HTR-8/SVneo (cell line): Measurements from ENCODE around the gene HBA1.
"Not testable (repeated sequence)": the region's sequence is repeated elsewhere in the genome, so short reads cannot be mapped to it uniquely, and the experiment has no call there.

Experiments used
- DNase-seq: peaks from one replicate; pipeline ENCODE4 v3.0.0; 2011; ENCODE audit warnings: low spot score, mixed read lengths; ENCODE audit not compliant: insufficient read length
- FAIRE-seq: peaks from 2 replicates; lab custom pipeline; 2011; peaks lifted over from hg19 to GRCh38; lab: Jason Lieb, UNC

The HBA1 gene

DNA sequence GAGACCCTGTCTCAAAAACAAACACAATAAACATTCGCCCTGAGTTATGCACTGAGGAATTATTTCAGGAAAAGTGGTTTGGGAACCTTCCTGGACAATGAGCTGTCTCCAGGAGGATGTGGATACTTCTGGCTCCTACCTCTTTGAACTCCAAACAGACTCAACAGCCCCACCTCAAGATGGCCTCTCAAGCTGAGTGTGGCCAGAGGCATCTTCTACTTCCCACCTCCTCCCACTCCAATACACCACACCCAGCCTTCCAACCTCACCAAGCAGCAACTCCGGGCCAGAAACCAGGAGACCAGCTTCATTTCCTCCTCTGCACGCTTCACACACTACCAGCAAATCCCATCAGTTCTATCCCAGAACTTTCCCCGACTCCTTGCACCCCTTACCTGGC lies 15.4 kb downstream of the HBA1 start:
- FAIRE-seq: no peak

DNA sequence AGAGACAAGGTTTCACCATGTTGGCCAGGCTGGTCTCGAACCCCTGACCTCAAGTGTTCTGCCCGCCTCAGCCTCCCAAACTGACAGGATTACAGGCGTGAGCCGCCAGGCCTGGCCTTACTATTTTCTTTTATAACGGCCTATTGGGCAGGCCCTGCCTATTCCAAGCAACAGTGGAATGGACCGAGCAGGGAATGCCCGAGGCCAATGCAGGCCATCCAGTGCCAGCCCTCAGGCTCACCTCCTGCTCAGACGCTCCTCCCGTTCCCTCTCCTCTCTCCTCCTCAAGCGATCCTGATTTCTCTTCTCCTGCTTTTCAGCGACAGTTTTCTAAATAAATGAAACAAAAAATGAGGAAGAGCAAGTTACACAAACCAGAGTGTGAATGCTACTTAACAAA lies 16.2 kb downstream of the HBA1 start:
- DNase-seq: no peak
- no peak for FAIRE-seq

More for the DNA sequence above, 15.4 kb downstream of the HBA1 start:
- DNase-seq: no peak

DNA sequence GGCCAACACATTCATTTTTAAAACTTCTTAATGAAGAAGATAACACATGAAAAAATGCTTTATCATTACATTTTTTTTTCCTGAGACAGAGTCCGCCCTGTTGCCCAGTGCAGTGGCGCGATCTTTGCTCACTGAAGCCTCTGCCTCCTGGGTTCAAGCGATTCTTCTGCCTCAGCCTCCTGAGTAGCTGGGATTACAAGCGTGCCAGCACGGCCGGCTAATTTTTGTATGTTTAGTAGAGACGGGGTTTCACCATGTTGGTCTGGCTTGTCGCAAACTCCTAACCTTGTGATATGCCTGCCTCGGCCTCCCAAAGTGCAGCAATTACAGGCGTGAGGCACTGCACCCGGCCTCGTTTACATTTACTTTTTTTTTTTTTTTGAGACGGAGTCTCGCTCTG lies 17.0 kb downstream of the HBA1 start:
- DNase-seq (no peak), FAIRE-seq (no peak)

DNA sequence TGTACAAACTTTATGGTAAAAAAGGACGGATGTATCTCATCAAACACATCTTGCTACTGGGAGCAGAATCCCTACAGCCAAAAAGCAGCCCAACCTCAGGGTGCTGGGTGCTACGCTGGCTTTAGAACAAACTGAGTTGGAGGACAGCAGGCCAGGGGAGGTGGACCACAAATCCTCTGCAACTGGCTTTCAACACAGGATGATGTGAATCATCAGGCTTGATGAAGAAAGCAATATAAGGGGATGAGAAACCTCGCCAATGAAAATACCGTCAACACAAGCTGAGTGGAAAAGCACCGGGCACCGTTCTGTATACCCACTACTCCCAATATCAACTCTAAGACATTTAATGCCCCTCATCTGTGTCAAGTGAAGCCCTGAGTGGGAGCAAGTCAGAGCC lies 18.0 kb downstream of the HBA1 start:
- no peak for DNase-seq
- FAIRE-seq: no peak

DNA sequence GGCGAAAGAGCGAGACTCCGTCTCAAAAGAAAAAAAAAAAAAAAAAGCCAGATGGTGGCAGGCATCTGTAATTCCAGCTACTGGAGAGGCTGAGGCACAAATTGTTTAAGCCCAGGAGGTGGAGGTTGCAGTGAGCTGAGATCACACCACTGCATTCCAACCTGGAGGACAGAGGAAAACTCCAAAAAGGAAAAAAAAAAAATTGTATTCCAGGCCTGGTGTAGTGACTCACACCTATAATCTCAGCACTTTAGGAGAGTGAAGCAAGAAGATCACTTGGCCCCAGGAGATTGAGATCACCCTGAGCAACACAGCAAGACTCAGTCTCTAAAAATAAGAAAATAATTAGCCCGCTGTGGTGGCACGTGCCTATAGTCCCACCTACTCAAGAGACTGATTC lies 23.9 kb downstream of the HBA1 start:
- no peak for DNase-seq

DNA sequence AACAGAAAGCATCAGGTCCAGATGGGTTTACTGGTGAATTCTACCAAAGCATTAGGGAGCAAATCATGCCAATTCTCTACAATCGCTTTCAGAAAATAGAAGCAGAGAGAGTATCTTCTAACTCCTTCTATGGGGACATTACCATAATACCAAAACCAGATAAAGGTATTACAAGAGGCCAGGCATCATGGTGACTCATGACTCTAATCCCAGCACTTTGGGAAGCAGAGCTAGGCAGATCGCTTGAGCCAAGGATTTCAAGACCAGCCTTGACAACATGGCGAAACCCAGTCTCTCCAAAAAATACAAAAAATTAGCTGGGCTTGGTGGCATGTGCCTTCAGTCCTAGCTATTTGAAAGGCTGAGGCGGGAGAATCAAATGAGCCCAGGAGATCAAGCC lies 26.8 kb downstream of the HBA1 start:
- FAIRE-seq: no peak
- DNase-seq: no peak

More for the DNA sequence above, 23.9 kb downstream of the HBA1 start:
- FAIRE-seq: no peak

DNA sequence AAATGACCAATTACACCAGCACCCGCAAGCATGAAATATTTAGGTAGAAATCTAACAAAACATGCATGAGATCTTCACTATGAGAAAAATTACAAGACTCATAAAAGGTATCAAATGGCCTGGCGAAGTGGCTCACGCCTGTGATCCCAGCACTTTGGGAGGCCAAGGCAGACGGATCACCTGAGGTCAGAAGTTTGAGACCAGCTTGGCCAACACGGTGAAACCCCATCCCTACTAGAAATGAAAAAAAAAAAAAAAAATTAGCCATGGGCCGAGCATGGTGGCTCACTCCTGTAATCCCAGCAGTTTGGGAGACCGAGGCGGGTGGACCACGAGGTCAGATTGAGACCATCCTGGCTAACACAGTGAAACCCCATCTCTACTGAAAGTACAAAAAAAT lies 27.6 kb downstream of the HBA1 start:
- FAIRE-seq, DNase-seq: not testable (repeated sequence)

DNA sequence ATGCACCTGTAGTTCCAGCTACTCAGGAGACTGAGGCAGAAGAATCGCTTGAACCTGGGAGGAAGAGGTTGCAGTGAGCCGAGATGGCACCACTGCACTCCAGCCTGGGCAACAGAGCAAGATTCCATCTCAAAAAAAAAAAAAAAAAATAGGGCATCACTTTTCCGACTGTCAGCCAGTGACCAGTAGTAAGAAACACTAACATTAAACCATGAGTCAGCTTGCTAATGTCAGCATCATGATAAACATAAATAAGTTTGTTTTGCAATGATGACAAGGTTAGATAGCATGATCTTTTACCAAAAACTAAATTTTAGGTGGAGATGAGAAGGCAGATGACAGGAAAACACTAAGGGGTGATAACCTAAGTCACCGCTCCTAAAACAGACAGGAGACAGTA lies 32.9 kb downstream of the HBA1 start:
- FAIRE-seq, DNase-seq: not testable (repeated sequence)

DNA sequence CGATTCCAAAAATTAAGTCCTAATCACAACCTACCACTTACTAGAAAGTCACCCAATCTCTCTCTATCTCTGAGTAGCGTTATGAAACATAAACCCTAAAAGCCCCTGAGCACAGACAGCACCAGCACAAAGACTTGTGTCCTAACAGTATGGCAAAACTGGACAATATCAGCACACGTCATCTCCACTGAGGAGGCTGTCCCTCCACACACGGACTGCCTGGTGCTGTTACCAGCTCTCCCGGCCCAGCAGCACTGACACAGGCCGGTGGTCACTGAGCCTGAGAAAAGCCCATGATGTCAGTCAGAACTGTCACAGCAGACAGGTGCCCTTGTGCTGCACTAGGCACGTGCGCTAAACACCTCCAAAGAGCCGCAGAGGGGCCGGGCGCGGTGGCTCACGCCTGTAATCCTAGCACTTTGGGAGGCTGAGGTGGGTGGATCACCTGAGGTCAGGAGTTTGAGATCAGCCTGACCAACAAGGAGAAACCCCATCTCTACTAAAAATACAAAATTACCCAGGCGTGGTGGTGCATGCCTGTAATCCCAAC lies 35.2 kb downstream of the HBA1 start:
- not testable (repeated sequence) for FAIRE-seq, DNase-seq

DNA sequence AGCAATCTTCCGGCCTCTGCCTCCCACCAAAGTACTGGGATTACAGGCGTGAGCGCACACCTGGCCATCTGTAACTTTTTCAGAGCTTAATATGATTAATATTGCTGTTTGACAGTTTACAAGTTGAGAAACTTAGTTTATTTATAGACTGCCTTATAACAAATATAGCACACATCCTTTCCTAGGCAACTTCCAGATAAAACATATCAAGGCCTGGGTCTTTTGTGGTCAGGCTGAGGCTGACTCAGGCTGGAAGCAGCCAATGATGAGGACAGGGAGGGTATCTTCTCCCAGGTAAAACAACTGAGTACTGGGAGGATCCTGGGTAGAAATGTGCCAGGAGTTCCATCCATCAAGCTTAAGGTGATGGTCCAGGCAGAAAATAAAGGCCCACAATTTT lies 36.5 kb downstream of the HBA1 start:
- FAIRE-seq (no peak), DNase-seq (no peak)

DNA sequence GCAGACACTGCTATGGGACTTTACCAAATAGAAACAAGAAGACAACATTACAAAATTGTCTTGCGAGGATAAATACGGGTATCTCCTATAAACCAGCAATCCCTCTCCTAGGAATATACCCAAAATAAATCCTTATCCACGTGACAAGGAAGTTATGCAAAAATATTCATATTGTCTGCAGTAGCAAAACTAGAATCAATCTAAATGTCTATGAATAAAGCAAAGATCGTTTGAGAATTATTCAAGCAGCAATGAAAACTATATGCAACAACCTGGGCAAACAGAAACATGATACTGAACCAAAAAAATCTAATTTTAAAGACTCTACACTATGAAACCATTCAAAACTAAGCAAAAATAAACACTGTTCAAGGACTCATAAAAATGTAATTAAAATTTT lies 43.5 kb downstream of the HBA1 start:
- FAIRE-seq (no peak), DNase-seq (no peak)
